ENCODE data around the gene C11orf68. TPM values are rescaled to one million over a fixed set of nuclear protein-coding genes. Genes with fewer than 3 reads are reported as not detected.

The C11orf68 gene
- total RNA-seq, 1 donor from 2014 or later = 24.7 TPM

GRCh38 chr11:65911682-65912568 lies 6.9 kb downstream of the C11orf68 start:
- Mint-ChIP-seq H3K27me3 (ENCODE audit: unreplicated experiment) (peaks cover 18% of the 10 kb centered on the region), H3K9me3 (ENCODE audit: unreplicated experiment) (peaks cover 9% of the 10 kb centered on the region), H3K27ac (ENCODE audit: unreplicated experiment) (no peak overlapping the region), H3K4me3 (ENCODE audit: unreplicated experiment) (no peak overlapping the region), H3K36me3 (ENCODE audit: unreplicated experiment) (no peaks in the 10 kb centered on the region), H3K4me1 (ENCODE audit: low read depth, unreplicated experiment) (peaks cover 10% of the 10 kb centered on the region)
- no peak for TF ChIP-seq CTCF (IDR thresholded peaks at IDR 0.05; ENCODE audit: partially characterized antibody, unreplicated experiment)
- DNase-seq = no peak

- TF ChIP-seq CTCF (IDR thresholded peaks at IDR 0.05; ENCODE audit: partially characterized antibody, unreplicated experiment) = no peak
- H3K9me3 Mint-ChIP-seq (ENCODE audit: unreplicated experiment) = no peaks in the 10 kb centered on the region
- peaks cover 9% of the 10 kb centered on the region for H3K27me3 Mint-ChIP-seq (ENCODE audit: unreplicated experiment)
These were observed 11.0 kb downstream of the C11orf68 start for GRCh38 chr11:65907878-65908277.

GRCh38 chr11:65906602-65907001 lies 12.3 kb downstream of the C11orf68 start:
- no peak for DNase-seq
- no peak for TF ChIP-seq CTCF (IDR thresholded peaks at IDR 0.05; ENCODE audit: partially characterized antibody, unreplicated experiment)
- H3K4me3 Mint-ChIP-seq (ENCODE audit: unreplicated experiment) = no peak overlapping the region
- no peaks in the 10 kb centered on the region for H3K9me3 Mint-ChIP-seq (ENCODE audit: unreplicated experiment)
- no peaks in the 10 kb centered on the region for H3K36me3 Mint-ChIP-seq (ENCODE audit: unreplicated experiment)
- H3K4me1 Mint-ChIP-seq (ENCODE audit: low read depth, unreplicated experiment) = no peaks in the 10 kb centered on the region
- H3K27me3 Mint-ChIP-seq (ENCODE audit: unreplicated experiment) = peaks cover 12% of the 10 kb centered on the region
- H3K27ac Mint-ChIP-seq (ENCODE audit: unreplicated experiment) = no peak overlapping the region

More at GRCh38 chr11:65907878-65908277, 11.0 kb downstream of the C11orf68 start:
- DNase-seq = no peak
- H3K27ac Mint-ChIP-seq (ENCODE audit: unreplicated experiment) = no peak overlapping the region
- no peaks in the 10 kb centered on the region for H3K36me3 Mint-ChIP-seq (ENCODE audit: unreplicated experiment)
- no peaks in the 10 kb centered on the region for H3K4me1 Mint-ChIP-seq (ENCODE audit: low read depth, unreplicated experiment)
- H3K4me3 Mint-ChIP-seq (ENCODE audit: unreplicated experiment) = no peak overlapping the region

GRCh38 chr11:65903715-65904114 lies 15.1 kb downstream of the C11orf68 start:
- Mint-ChIP-seq H3K36me3 (ENCODE audit: unreplicated experiment) (no peaks in the 10 kb centered on the region), H3K4me1 (ENCODE audit: low read depth, unreplicated experiment) (no peaks in the 10 kb centered on the region), H3K4me3 (ENCODE audit: unreplicated experiment) (peak overlapping the region; percentile 60), H3K9me3 (ENCODE audit: unreplicated experiment) (peaks cover 2% of the 10 kb centered on the region), H3K27me3 (ENCODE audit: unreplicated experiment) (peaks cover 18% of the 10 kb centered on the region), H3K27ac (ENCODE audit: unreplicated experiment) (no peak overlapping the region)
- DNase-seq = no peak
- no peak for TF ChIP-seq CTCF (IDR thresholded peaks at IDR 0.05; ENCODE audit: partially characterized antibody, unreplicated experiment)

GRCh38 chr11:65903068-65903481 lies 15.8 kb downstream of the C11orf68 start:
- no peak for DNase-seq
- H3K27me3 Mint-ChIP-seq (ENCODE audit: unreplicated experiment) = peaks cover 18% of the 10 kb centered on the region
- no peaks in the 10 kb centered on the region for H3K4me1 Mint-ChIP-seq (ENCODE audit: low read depth, unreplicated experiment)
- no peak for TF ChIP-seq CTCF (IDR thresholded peaks at IDR 0.05; ENCODE audit: partially characterized antibody, unreplicated experiment)
- peaks cover 2% of the 10 kb centered on the region for H3K9me3 Mint-ChIP-seq (ENCODE audit: unreplicated experiment)
- no peak overlapping the region for H3K4me3 Mint-ChIP-seq (ENCODE audit: unreplicated experiment)
- H3K36me3 Mint-ChIP-seq (ENCODE audit: unreplicated experiment) = no peaks in the 10 kb centered on the region
- no peak overlapping the region for H3K27ac Mint-ChIP-seq (ENCODE audit: unreplicated experiment)
